Measurements from ENCODE around the gene SDK1. TPM values are rescaled to one million over a fixed set of nuclear protein-coding genes. Genes with fewer than 3 reads are reported as not detected.

SDK1 gene
- total RNA-seq, 1 donor = 0.27 TPM

GRCh38 chr7:3866277-3866676 lies 565.2 kb downstream of the SDK1 start:
- DNase-seq (ENCODE audit: low read depth) = no peak
- no peak for TF ChIP-seq CTCF (IDR thresholded peaks at IDR 0.05; ENCODE audit: insufficient read depth, low read length)
- no peak overlapping the region for H3K4me3 ChIP-seq (ENCODE audit: low read depth, low read length)

- TF ChIP-seq CTCF (IDR thresholded peaks at IDR 0.05; ENCODE audit: insufficient read depth, low read length) = no peak
- peak; percentile 4 for DNase-seq (ENCODE audit: low read depth)
- no peak overlapping the region for H3K4me3 ChIP-seq (ENCODE audit: low read depth, low read length)
Observed at GRCh38 chr7:3867863-3868262, 566.8 kb downstream of the SDK1 start.

- no peak overlapping the region for H3K4me3 ChIP-seq (ENCODE audit: low read depth, low read length)
- DNase-seq (ENCODE audit: low read depth) = no peak
- no peak for TF ChIP-seq CTCF (IDR thresholded peaks at IDR 0.05; ENCODE audit: insufficient read depth, low read length)
Observed at GRCh38 chr7:3879355-3880075, 578.5 kb downstream of the SDK1 start.

- H3K4me3 ChIP-seq (ENCODE audit: low read depth, low read length) = no peak overlapping the region
- no peak for DNase-seq (ENCODE audit: low read depth)
- no peak for TF ChIP-seq CTCF (IDR thresholded peaks at IDR 0.05; ENCODE audit: insufficient read depth, low read length)
Observed at GRCh38 chr7:3880228-3880987, 579.4 kb downstream of the SDK1 start.

GRCh38 chr7:3882782-3883181 lies 581.7 kb downstream of the SDK1 start:
- no peak overlapping the region for H3K4me3 ChIP-seq (ENCODE audit: low read depth, low read length)
- DNase-seq (ENCODE audit: low read depth) = no peak
- no peak for TF ChIP-seq CTCF (IDR thresholded peaks at IDR 0.05; ENCODE audit: insufficient read depth, low read length)

- TF ChIP-seq CTCF (IDR thresholded peaks at IDR 0.05; ENCODE audit: insufficient read depth, low read length) = no peak
Observed at GRCh38 chr7:3884543-3884942, 583.5 kb downstream of the SDK1 start.

More at GRCh38 chr7:3884543-3884942, 583.5 kb downstream of the SDK1 start:
- DNase-seq (ENCODE audit: low read depth) = no peak
- H3K4me3 ChIP-seq (ENCODE audit: low read depth, low read length) = no peak overlapping the region

All from fibroblast of the aortic adventitia (primary cell).